Vagina (tissue), 2 donors: ENCODE data around the gene PRELID2.

Source experiments
- CTCF ChIP-seq, 3 experiments: fragments of 450-650 bp in 2 of 3; fragments of 200-600 bp in 1 of 3; sonication (generic) in 1 of 3; IDR thresholded peaks; one replicate each; pipeline ENCODE4 v1.5.1; 2017 to 2019; ENCODE audit warnings: antibody characterized with exemption in 3 of 3, mild to moderate bottlenecking in 2 of 3, moderate library complexity in 2 of 3
- POLR2AphosphoS5 ChIP-seq, 2 donors: sonication (generic); formaldehyde crosslinking; IDR thresholded peaks; one replicate each; pipeline ENCODE4 v1.9.0; 2017; ENCODE audit warnings: antibody characterized with exemption in 2 of 2, mild to moderate bottlenecking in 2 of 2, low read depth in 1 of 2; ENCODE audit not compliant: insufficient read depth in 1 of 2

- no peak for TF ChIP-seq CTCF (IDR thresholded peaks at IDR 0.05)
- no peak for TF ChIP-seq POLR2AphosphoS5 (IDR thresholded peaks at IDR 0.05; ENCODE audit: insufficient read depth in 1 of 2, low read depth in 1 of 2)
Measured at GRCh38 chr5:145811834-145812625, 23.1 kb downstream of the PRELID2 start.
